HTR-8/SVneo (cell line): ENCODE results near the gene ARID3B.
"Not testable (repeated sequence)": the region's sequence is repeated elsewhere in the genome, so short reads cannot be mapped to it uniquely, and the experiment has no call there.

Experiments used
- DNase-seq: peaks from one replicate; pipeline ENCODE4 v3.0.0; 2011; ENCODE audit warnings: low spot score, mixed read lengths; ENCODE audit not compliant: insufficient read length
- FAIRE-seq: peaks from 2 replicates; lab custom pipeline; 2011; peaks lifted over from hg19 to GRCh38; lab: Jason Lieb, UNC

Gene ARID3B, protein sequence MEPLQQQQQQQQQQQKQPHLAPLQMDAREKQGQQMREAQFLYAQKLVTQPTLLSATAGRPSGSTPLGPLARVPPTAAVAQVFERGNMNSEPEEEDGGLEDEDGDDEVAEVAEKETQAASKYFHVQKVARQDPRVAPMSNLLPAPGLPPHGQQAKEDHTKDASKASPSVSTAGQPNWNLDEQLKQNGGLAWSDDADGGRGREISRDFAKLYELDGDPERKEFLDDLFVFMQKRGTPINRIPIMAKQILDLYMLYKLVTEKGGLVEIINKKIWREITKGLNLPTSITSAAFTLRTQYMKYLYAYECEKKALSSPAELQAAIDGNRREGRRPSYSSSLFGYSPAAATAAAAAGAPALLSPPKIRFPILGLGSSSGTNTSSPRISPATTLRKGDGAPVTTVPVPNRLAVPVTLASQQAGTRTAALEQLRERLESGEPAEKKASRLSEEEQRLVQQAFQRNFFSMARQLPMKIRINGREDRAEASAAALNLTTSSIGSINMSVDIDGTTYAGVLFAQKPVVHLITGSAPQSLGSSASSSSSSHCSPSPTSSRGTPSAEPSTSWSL

DNA sequence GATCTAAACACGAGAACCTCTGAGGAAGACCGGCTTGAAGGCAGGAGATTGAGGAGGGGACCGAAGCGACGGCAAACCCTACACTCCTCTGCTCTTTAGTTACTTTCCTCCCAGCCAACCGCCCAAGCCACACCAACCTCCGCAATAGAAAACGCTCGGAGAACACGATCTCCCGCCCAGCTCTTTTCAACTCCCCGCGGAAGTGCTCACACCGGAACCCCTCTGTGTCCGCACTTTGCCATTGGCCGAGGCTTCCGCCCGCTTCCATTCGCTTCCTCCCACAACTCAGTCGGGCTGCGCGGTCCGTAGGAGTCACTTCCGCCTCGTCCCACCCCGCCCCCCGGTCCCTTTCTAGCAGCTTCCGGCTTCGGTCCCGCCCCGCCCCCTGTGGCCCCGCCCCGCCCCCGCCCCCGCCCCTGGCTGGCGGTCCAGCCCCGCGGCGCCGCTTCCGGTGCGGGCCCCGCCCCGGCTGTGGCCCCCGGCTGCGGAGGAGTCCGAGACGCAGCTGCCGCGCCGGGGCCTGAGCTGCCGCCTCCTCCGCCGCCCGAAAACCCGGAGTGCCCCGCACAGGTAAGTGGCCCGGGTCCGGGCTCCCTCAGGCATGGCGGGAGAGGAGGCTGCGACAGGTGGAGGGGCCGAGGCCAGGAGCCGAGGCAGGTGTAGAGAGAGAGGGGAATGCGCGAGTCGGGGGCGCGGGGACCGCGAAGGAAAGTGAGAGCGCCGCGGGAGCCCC is at the start of gene ARID3B:
Gene ARID3B (plus strand): TSS at position 460 of the 733 bp plus-strand sequence. CDS start 2,717 bp downstream, outside the sequence.
- DNase-seq (peak; percentile 95), FAIRE-seq (no peak)

DNA sequence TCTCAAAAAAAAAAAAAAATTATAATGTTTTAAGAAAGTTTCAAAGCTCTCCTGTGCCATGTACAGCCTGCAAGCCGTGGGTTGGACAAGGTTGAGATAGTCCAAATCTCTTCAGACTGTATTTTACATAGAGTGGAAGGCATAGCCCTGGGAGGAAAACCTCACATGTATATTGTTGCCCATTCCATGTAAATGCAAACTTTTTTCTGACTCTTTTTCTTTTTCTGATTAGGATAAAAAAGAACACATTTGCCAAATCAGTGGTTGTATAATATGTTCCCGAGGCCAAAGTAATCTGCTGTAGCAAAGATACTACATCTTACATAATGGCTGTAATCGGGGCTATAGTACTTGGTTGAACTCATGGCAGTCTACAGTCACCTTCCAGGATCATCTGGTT is 44.4 kb upstream of the ARID3B start:
- no peak for DNase-seq
- no peak for FAIRE-seq

DNA sequence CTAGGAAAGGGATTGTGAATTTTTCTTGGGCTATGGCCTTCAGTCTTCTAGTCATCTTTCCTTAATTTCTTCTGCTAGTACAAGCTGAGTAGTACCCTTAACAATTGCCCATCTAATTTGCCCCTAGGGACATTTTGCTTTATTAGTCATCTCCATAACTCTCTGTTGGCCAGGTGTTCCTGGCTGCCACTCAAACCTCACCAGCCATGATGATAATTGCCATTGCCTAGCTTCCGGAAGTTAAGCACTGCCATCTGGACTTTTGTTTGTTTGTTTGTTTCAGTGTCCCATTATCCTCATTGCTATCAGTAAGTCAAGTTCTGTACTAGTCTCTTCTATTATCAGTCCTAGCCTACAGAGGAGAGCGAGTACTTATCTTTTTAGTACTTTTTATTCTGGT is 43.4 kb upstream of the ARID3B start:
- no peak for FAIRE-seq
- no peak for DNase-seq

DNA sequence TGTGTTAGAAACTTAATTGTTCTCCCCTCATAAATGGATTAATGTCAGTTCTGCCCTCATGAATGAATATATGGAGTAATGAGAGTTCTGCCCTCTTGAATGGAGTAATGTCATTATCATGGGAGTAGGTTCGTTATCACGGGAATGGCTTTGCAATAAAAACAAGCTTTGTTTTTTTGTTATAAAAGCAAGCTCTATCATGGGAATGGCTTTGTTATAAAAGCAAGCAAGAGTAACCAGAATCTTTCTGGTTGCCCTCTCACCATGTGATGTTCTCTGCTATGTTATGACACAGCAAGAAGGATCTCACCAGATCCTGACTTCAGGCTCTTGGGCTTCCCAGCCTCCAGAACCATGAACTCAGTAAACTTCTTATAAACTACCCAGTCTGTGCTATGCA is 41.7 kb upstream of the ARID3B start:
- no peak for FAIRE-seq
- DNase-seq: no peak

DNA sequence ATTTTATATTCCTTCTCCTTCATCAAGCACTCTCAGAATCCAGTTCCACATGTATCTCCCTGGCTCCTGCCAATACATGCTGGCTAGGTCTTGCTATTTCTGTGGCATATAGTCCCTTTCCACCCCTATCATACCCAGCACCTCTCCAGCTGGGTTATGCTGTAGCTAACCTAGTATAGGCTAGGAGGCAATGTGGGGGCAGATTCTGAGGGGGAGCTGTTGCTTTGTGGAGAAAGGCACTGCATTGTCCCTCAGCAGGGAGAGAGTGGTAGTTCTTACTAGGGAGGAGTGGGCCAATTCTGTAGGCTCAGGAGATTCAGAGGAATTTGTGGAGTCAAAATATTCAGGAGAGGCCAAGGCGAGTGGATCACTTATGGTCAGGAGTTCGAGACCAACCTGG is 40.6 kb upstream of the ARID3B start:
- no peak for DNase-seq
- no peak for FAIRE-seq

DNA sequence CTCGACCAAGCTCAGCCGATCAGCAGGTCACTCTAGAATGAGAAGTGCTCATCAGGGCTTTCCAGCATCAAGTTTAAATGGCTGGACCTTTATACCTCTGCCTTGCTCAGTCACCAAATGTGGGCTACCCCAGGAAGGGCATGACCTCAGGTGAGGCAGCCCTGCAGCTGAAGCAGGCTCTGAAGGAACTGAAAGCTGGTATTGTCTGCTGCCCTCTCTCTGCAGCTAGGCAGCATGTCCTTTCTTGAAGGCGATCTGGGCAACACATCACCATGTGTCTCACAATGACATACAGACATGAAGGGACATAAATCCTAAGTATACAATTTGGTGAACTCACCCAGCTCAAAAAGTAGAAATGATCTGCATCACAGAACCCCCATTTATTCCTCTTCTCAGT is 38.7 kb upstream of the ARID3B start:
- FAIRE-seq: no peak
- DNase-seq: no peak

DNA sequence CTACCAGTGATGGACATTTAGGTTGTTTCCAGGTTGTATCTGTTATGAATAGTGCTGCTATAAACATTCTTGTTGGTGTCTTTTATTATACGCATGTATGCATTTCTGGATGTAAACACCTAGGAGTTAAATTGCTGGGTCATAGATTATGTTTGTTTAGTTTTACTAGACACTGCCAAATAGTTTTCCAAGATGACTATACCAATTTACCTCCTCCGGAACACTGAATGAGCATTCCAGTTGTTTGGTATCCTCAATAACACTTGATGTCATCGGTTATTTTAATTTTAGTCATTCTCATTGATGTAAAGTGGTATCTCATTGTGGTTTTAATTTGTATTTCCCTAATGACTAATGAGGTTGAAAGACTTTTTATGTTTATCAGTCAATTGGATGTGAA is 36.6 kb upstream of the ARID3B start:
- FAIRE-seq: no peak
- DNase-seq: no peak

DNA sequence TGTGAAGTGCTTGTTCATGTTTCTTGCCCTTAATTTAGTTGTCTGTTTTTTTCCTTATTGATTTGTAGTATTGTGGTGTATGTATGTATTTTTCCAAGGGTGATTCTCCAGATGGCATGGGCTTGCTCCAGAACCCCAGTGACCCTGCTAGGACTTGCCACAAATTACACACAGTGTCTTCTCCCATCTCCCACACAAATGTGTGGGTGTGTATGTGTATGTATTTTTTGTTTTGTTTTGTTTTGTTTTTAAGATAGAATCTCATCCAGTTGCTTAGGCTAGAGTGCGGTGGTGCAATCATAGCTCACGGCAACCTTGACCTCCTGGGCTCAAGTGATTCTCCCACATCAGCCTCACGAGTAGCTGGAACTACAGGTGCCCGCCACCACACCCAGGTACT is 36.2 kb upstream of the ARID3B start:
- no peak for FAIRE-seq
- no peak for DNase-seq

DNA sequence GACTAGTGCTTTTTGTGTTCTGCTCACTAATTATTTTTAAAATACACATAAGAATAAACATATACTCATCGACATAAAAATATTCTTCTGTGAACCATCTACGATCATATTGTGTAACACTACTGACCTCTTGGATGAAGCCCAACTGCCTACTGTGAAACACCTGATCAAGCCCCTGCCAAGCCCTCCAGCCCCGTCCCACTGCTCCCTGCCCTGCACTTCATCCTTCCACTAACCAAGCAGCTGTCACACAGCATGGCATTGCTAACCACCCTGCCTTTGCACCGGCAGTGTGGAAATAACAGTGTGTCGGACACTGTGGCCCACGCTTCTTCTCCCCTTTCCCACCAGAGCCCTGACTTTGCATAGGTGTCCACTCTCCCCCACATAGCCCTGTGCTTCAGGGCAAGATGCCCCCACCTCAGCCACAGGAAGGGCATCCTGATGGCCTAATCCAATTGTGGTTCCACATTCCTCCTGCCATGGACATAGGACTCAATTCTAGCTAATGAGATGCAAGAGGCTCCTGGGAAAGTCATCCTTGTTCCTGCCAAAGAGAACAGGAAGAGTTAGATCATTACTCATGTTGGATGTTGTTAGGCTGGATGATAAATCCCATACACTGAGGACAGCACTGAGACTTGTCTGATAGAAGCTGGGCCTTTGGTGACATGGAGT is 35.0 kb upstream of the ARID3B start:
- FAIRE-seq: no peak
- no peak for DNase-seq

DNA sequence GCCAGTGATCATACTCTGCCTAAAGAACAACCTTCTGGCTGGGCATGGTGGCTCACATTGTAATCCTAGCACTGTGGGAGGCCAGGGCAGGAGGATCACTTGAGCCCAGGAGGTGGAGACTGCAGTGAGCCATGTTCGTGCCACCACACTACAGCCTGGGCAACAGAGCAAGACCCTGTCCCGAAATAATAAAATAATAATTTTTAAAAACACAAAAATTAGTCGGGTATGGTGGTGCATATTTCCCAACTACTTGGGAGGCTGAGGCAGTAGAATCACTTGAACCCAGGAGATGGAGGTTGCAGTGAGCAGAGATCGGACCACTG is 34.5 kb upstream of the ARID3B start:
- FAIRE-seq: no peak
- DNase-seq: no peak

DNA sequence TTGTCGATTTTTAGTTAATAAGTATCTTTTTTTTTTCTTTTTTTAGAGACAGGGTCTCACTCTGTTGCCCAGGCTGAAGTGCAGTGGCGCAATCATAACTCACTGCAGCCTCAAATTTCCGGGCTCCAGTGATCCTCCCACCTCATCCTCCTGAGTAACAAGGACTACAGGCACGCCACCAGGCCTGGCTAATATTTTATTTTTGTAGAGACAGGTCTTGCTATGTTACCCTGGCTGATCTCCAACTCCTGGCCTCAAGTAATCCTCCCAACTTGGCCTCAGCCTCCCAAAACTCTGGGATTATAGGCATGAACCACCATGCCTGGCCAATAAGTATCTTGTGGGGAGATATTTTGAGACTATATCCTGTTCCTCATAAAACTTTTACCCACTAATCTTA is 29.4 kb upstream of the ARID3B start:
- DNase-seq: no peak
- FAIRE-seq: no peak

DNA sequence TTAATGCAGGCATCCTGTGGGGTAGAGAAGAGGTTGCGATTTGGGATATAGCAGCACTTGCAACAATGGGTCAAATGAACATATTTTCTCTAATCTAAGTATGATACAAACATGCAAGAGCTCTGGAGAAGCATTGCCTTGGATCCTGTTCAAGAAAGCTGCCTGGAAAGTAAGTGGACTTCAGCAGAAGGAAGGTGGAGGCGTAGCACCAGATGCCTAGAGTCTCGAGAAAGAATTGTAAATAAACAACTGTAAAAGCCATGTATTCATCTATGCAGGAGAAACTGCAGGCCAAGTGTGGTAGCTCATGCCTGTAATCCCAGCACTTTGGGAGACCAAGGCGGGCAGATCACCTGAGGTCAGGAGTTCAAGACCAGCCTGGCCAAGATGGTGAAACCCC is 27.0 kb upstream of the ARID3B start:
- FAIRE-seq, DNase-seq: not testable (repeated sequence)

DNA sequence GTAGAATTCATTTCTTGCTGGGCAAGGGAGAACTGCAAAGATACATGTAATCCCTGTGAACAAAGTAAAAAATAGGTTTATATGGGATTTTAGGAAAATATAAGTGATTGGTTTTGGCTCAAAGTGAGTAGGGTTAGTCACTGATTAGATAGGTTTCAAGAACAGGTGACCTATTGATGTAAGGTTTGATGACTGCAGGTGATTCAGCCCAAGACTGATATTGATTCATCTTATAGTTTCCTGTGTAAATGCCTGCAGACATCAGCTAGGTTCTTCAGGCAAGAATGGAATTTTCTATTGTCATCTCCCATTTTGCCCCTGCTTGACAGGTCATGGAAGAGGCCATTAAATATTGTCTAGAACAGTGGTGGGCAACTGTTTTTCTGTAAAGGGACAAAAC is 23.9 kb upstream of the ARID3B start:
- DNase-seq (no peak), FAIRE-seq (no peak)

DNA sequence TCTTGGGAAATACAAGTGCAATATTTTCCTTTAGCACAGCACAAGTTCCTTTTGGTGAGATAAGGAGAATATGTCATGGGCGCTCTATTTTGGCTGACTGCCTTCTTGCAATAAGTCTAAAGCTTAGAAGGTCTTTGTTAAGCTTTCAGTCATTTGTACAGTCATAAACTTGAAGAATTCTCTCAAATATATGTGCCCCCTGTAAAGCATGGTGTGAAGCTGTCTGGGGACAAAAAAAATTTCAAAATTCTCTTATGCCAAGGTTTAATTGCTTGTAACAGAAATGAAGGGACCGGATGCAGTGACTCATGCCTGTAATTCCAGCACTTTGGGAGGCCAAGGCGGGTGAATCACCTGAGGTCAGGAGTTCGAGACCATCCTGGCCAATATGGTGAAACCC is 21.7 kb upstream of the ARID3B start:
- DNase-seq: no peak

DNA sequence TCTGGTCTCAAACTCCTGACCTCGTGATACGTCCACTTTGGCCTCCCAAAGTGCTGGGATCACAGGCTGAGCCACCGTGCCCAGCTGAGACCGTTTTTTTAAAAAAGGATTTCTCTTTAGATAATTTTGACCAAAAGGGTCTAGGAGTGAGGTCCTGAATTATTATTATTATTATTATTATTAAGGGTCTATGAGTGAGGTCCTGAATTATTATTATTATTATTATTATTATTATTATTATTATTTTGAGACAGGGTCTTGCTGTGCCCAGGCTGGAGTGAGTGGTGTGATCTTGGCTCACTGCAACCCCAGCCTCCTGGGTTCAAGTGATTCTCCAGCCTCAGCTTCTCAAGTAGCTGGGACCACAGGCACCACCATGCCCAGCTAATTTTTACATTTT is 20.6 kb upstream of the ARID3B start:
- no peak for DNase-seq
- FAIRE-seq: no peak

More for the DNA sequence above, 21.7 kb upstream of the ARID3B start:
- no peak for FAIRE-seq

DNA sequence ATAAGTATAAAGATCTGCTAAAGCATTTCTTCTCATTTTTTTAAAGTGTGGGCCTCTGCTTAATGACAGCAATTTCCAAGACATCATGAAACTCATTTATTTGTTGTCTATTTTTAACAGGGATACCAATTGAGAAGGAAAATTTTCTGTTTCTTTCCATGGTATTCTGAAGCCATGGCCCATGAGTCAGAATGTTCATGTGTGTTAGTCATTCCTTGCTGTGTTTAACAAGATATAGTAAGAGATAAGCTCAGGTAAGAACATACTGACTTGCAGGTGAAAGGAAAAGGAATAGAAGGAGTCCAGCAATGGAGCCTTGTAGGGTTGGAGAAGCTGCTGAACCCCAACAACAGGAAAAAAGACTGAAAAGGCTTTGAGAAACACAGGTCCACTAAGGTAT is 17.0 kb upstream of the ARID3B start:
- DNase-seq (no peak), FAIRE-seq (no peak)

DNA sequence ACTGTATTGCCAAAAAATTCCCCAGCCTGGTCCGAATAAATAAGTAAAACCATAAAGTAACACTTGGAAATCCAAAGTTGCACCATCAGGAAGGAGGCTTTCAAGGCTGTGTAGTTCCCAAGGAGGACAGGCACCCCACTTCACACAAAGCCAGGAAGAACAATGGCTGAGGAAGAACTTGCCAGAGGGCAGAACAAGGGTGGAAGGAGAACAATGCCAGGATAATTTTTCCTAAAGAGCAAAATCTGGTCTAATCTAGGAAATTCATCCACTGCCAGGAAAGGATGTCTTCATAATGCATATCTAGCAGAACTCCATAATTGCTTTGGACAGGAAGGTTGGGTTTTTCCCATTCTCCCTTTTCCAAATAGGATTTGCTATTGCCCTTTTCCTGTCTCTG is 15.7 kb upstream of the ARID3B start:
- no peak for DNase-seq
- no peak for FAIRE-seq

DNA sequence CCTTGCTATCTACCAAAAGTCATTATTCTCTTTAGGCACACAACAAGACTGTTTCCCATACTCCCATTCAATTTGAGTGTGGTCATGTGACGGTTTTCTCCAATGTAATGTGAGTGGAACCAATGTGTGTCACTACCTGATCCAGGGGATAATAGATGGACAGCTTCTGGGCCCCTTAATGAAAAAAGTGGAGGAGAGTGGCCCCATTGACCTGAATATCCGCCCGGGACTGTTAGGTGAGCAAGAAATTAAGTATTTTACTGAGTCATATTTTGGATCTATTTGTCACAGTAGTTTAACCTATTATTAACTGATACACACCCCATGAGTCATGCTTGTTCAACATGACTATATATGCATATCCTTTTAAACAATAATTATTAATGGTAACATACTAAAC is 15.1 kb upstream of the ARID3B start:
- FAIRE-seq: no peak

DNA sequence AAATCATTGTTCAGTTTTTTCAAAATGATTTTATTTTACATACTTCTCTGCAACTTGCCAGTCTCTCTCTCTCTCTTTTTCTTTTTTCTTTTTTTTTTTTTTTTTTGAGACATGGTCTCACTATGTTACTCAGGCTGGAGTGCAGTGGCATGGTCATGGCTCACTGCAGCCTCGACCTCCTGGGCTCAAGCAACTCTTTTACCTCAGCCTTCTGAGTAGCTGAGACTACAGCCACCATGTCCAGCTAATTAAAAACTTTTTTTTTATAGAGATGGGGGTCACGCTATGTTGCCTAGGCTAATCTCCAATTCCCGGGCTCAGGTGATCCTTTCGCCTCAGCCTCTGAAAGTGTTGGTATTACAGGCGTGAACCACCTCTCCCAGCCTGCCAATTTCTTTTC is 12.1 kb upstream of the ARID3B start:
- FAIRE-seq: no peak
- DNase-seq: no peak

More for the DNA sequence above, 15.1 kb upstream of the ARID3B start:
- no peak for DNase-seq

DNA sequence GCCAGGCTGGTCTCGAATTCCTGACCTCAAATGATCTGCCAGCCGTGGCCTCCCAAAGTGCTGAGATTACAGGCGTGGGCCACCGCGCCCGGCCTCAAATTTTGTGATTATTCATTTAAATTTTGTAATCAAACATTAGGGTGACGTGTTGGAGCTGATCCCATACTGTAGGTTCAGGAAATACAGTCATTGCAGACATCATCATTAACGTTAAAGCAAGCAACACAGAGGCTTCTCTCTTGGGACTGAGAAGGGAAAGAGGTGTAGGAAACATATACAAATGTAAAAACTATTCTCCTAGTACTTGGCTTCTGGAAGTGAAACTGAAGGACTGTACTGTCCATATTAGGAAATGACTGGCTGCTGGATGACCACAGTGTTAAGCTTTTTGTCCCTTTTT is 11.1 kb upstream of the ARID3B start:
- FAIRE-seq: no peak
- no peak for DNase-seq

DNA sequence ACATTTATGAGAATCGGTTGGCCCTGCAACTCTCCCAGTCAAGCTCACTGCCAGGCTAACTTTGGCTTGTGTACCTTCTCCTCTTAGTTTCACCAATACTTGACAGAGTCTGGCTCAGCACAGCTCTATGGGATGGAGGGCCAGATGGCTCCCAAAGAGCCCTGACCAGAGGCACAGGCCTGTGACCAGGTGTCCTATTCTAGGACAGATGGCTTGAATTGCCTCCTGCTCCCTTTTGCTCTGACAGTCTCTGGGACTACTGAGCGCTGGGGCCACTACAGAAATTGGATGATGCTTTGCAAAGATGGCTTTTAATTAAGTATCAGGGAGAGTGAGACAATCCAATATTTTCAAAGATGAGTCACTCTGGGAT is 10.3 kb upstream of the ARID3B start:
- DNase-seq: no peak
- FAIRE-seq: no peak
